Measurements from ENCODE around the gene PRSS56. TPM values are rescaled to one million over a fixed set of nuclear protein-coding genes. Genes with fewer than 3 reads are reported as not detected.
"Not testable (repeated sequence)": the region's sequence is repeated elsewhere in the genome, so short reads cannot be mapped to it uniquely, and the experiment has no call there.

The PRSS56 gene
- total RNA-seq, 1 donor from 2014 or later: not detected

DNA sequence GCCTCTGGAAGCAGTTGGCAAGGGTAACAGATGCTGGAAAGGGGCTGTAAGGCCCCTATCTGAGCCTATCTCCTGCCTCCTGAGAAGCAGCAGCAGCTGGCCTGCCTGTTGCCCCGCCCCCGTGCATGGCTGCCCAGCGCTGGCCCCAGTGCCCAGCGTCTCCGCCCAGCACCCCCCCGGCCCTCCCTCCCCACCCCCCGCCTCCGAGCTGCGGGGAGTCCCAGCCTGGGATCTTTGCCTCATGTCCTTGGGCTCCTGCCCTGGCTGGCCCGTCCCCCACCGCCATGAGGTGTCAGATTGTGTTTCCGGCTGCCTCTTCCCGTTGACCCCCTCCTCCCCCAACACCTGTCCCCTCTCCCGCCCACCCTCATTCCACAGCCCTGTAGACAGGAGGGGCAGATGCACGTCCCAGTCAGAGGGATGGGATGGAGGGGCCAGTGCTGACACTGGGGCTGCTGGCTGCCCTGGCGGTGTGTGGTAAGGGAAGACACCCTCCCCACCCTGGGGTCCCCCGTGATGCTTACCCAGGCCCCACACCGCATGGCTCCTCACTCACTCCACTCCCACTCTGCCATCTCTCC lies 5.7 kb downstream of the PRSS56 start, which contains the start of gene CHRND:
CHRND (plus strand) TSS at position 370 of the 581 bp plus-strand sequence; CDS start at position 426, 56 bp downstream.
- no peak for DNase-seq (ENCODE audit: low read depth, low spot score)

DNA sequence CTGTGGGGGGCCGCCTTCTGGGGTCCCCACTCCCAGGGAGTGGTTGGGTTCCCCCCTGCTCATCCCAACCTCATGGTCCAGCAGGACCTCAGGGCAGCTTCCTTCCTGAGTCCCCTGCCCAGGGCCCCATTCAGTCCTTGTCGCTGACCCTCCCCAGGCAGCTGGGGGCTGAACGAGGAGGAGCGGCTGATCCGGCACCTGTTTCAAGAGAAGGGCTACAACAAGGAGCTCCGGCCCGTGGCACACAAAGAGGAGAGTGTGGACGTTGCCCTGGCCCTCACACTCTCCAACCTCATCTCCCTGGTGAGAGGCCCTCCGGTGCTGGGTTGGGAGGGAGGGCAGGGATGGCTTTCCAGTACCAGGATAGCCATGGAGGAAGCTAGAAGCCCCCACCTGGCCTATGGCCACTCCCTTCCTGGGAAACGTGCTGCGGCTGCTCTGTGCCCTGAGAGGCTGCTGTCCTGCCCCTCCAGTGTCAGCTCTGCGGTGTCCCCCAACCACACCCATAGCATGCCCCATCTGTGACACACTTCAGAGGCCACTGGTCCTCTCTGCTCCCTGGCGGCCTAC lies 6.3 kb downstream of the PRSS56 start:
- no peak for DNase-seq (ENCODE audit: low read depth, low spot score)

DNA sequence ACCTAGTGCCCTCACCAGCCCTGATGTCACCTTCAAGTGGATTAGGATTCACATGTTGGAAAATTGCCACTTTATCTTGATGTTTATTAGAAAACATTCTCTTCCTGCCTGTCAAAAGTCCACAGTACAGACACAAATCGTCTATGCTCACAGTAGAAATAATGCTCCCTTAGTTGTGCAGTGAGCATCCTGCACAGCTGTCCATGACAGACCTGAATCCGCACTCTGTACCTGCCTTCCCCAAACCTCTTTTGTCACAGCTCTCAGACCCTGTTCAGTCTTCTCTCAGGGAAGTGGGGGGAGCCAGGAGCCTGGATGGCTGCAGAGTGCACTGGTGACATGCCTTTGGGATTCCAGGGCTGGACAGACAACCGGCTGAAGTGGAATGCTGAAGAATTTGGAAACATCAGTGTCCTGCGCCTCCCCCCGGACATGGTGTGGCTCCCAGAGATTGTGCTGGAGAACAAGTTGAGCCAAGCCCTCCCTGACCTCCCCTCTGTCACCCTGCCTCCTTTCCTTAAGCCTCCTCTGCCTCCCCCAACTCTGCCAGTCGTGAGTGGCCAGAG lies 7.8 kb downstream of the PRSS56 start:
- DNase-seq (ENCODE audit: low read depth, low spot score): no peak

DNA sequence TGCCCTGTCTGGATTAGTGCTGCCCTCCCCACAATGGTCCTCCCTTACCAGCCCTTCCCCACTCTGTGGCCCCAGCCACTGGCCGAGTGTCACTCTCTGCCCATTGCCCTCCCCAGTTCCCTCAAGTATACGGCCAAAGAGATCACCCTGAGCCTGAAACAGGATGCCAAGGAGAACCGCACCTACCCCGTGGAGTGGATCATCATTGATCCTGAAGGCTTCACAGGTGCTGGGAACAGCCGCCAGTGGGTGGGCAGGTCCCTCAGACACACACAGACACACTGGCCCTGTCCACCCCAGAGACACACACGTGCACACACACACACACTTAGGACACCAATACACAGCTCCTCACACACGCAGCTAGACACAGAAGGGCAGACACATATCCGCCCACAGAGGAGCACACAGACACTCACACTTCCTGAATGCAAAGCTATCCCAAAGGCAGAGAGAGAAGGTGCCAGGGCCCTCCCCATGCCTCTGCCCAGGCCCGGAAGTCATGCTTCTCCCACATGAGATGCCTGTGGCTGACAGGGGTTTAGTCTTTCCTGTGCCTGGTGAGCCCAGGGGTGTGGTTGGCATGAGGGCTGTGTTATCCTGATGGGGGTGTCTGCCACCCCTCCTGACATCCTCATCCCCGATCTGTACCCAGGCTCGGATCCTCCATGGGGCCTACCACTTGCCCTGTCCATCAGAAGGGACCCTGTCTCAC lies 8.7 kb downstream of the PRSS56 start:
- no peak for DNase-seq (ENCODE audit: low read depth, low spot score)

DNA sequence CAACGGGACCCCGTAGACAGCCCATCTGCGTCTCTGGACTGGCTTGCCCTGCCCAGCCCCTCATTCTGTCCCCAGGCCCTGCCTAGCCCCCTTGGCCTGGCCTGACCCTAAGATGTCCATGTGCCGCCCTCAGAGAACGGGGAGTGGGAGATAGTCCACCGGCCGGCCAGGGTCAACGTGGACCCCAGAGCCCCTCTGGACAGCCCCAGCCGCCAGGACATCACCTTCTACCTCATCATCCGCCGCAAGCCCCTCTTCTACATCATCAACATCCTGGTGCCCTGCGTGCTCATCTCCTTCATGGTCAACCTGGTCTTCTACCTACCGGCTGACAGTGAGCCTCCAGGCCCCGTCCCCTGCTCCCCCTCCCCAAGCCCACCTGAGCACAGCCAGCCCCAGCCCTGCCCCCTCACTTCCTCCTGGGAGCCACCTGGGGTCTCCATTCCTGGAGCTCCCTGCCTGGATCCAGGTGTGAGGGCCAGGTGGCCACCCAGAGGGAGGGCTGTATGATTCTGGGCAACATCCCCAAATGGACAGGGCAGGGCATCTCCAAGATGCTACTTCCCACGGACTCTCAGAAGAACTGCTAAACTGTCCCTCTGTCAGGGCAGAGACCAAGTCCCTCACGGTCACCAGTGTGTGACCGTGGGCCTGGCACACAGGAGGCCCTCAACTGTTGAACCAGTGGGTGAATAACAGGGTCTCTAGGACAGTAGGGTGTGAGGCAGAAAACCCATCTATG lies 9.8 kb downstream of the PRSS56 start:
- no peak for DNase-seq (ENCODE audit: low read depth, low spot score)

DNA sequence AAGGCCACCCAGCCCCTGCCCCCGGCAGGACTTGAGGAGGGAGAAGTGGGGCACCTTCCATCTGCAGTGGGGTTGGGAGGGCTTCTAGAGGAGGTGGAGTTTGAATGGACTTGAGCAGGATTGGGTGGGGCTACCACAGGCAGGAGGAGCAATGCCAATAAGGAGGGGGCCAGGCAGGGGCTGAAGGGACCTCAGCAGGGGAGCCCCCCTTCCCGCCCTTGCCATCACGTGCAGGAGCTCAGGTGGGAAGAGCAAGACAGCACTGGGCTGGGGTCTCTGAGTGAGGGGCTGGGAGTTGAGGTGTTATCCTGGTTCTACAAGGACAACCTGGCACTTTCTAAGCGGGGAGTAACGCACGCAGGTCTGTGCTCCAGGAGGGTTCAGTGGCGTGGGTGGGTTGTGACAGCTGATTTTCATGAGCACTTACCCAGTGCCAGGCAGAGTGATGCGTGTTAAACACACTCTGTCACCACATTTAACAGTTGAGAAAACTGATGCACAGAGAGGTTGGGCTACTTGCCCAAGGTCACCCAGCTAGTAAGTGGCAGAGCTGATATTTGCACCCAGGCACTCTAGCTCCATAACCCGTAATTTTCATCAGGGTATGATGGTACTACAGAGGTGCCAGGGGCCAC lies 10.6 kb downstream of the PRSS56 start:
- DNase-seq (ENCODE audit: low read depth, low spot score): no peak

DNA sequence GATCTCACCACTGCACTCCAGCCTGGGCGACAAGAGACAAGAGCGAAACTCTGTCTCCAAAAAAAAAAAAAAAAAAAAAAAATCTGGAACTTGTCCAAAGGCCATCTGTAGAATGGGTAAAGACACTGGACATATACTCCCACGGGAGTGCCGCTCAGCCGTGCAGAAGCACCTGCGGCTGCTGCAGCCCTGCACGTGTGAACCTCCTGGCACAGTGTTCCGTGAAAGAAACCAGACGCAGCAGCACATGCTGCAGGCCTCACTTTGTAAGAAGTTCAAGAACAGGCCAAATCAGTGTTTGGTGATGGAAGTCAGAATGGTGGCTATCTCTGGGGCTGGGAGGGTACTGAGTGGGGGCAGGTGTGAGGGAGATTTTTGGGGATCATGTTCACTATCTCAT lies 12.2 kb downstream of the PRSS56 start:
- DNase-seq (ENCODE audit: low read depth, low spot score): no peak

DNA sequence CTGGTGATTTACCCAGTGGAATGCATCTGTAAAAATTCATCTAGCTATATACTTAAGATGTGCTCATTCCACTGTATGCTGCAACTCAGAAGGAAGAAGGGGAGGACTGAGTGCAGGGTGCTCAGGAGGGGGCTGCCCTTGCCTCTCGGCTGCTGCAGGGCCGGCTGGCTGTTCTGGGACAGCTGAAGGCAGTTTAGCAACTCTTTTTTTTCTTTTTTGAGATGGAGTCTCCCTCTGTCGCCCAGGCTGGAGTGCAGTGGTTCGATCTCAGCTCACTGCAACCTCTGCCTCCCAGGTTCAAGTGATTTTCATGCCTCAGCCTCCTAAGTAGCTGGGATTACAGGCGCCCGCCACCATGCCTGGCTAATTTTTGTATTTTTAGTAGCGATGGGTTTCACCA lies 12.6 kb downstream of the PRSS56 start:
- not testable (repeated sequence) for DNase-seq (ENCODE audit: low read depth, low spot score)

DNA sequence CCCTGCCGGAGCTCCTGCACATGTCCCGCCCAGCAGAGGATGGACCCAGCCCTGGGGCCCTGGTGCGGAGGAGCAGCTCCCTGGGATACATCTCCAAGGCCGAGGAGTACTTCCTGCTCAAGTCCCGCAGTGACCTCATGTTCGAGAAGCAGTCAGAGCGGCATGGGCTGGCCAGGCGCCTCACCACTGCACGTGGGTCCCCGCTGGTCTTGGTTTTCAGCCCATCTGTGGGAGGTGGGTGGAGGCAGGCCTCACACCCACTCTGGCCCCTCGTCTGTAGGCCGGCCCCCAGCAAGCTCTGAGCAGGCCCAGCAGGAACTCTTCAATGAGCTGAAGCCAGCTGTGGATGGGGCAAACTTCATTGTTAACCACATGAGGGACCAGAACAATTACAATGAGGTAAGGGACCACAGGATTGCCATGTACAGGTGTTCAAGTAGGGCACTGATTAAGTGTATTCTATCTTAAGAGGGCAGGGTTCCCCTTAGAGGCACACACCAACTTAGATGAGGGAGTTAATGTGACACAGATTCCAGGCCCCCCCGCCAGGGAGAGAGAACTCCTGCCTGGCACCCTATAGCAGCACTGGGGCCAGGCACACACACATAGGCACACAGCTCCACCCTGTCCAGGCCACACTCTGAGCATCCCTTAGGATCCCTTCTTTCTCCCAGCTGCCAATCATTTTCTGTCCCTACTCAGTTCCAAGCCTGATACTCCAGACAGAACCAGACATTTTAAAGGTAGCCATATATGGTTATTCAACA lies 13.9 kb downstream of the PRSS56 start:
- DNase-seq (ENCODE audit: low read depth, low spot score): no peak

DNA sequence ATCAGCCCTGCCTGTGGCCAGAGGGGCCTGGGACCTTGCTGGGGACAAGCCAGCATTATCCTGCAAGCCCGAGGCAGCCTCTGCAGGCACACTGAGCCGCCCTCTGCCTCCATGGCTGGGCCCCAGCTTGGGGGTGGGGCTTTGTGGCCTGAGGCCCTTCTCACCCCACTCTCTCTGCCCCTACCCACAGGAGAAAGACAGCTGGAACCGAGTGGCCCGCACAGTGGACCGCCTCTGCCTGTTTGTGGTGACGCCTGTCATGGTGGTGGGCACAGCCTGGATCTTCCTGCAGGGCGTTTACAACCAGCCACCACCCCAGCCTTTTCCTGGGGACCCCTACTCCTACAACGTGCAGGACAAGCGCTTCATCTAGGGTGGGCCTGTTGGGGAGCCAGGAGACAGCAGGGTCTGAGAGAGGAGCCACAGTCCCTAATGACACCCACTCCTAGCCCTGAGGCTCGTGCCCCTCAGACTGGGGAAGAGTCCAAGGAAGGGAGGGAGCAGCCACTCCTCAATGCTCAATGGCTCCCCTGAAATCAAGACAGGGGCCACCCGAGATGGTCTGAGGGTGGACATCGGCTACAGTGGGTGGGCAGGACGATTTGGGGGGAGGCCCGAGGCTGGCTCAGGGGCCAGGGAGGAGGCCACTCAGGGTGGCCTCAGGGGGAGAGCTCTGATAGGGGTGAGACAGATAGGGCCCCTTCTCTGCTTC lies 14.9 kb downstream of the PRSS56 start:
- no peak for DNase-seq (ENCODE audit: low read depth, low spot score)

DNA sequence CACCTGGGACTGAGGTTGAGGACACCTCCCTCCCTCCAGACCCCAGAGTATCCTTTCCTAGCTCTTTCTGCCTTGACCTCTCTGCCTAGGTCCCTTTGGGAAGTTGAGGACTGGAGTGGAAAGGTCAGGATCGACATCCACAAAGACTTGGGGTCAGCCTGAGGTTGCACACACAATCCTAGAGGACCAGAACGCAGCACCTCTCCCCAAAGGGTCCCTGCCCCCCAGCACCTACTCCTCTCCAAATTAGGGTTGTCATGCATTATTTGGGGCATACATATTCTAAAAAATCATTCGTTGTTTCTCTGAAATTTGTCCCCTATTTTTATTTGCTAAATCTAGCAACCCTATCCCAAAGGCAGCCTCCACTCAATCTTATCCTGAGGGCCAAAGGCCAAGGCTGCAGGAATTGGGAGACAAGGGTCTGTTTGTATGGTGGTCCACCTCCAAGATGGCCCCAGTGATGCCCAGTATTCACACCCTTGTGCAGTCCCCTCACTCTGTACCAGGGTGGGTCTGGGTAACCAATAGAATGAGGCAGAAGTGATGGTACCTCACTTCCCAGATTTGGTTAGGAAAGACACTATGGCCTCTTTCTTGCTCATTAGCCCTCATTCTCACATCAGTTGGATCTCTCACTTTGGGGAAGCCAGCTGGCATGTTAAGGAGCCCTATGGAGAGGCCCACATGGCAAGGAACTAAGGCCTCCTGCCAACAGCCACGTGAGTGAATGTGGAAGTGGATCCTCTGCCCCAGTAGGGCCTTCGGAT lies 15.8 kb downstream of the PRSS56 start:
- no peak for DNase-seq (ENCODE audit: low read depth, low spot score)

DNA sequence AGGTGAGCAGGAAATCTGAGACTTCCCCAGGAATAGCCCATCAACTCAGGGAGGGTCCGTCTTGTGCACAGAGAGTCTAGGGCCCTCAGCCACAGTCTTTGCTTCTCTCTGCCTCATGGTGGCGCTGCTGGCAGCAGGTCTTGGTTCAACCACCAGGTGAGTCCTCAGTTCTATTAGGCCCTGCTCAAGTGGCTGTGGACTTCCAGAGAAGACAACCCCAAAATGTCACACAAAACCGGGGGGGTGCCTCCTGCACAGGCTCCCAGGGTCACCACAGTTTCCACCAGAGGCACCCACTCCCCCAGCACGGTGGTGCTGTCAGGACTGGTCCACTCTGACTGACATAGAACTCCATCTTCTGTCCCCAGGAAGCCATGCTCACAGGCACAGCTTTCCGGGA lies 16.9 kb downstream of the PRSS56 start:
- DNase-seq (ENCODE audit: low read depth, low spot score): no peak

DNA sequence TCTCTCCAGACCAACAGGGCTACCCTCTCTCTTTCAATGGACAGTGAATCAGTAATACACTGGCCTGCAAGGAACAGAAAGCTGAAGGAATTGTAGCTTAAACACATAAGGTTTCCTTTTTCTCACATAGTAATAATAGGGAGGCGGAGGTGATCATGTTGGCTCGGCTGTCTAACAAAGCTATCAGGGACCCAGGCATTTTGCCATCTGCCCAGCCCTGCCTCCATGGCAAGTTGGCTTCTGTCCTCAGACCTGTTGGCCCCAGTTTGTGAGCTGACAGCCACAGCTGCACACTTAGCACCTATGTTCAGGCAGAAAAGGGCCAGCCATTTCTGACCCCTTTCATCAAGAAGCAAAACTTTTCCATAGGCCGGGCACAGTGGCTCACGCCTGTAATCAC lies 17.3 kb downstream of the PRSS56 start:
- DNase-seq (ENCODE audit: low read depth, low spot score): no peak

DNA sequence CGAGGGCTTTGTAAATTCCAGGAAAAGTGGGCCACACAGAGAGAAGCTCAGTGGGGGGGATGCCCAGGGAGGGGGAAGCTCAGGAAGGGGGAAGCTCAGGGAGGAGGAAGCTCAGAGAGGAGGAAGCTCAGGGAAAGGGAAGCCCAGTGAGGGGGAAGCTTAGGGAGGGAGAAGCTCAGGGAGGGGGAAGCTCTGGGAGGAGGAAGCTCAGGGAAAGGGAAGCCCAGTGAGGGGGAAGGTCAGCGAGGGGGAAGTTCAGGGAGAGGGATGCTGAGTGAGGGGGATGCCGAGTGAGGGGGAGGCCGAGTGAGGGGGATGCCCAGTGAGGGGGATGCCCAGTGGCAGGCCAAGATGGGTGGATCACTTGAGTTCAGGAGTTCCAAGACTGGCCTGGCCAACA lies 18.5 kb downstream of the PRSS56 start:
- no peak for DNase-seq (ENCODE audit: low read depth, low spot score)

DNA sequence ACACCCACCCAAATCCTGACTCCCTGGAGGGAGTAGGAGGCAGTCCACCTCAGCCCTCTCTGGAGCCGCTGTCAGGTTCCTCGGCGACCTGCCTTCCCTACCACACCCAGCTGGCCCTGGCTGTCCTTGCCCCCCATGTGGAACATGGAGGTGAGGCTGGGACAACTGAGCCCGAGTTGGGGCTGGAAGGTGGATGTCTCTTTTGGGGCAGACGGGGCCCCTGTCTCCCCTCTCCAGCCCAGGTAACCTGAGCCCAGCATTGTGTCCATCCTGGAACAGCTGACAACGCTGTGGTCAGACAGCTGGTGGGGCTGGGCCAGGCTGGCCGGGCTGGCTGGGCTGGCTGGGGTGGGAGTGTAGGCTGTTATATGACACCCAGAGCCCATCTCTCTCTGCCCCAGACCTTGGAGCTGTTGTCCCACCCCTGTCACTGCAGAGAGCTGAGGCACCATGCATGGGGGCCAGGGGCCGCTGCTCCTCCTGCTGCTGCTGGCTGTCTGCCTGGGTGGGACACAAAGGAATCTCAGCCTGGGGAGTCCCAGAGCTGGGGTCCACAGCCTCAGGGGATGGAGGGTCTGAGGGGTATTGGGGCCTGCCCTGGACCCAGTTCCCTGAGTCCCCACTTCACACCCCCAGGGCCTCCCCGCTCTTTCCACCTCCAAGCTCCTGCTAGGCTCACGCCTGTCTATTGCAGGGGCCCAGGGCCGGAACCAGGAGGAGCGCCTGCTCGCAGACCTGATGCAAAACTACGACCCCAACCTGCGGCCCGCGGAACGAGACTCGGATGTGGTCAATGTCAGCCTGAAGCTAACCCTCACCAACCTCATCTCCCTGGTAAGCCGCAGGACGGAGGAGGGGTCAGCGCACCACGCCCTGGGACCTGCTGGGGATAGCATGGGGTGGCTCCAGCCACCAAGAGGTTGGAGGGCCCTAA lies 19.4 kb downstream of the PRSS56 start, which contains the start of gene CHRNG:
CHRNG (plus strand) TSS at position 395 of the 934 bp plus-strand sequence; CDS start at position 451, 56 bp downstream.
- DNase-seq (ENCODE audit: low read depth, low spot score): no peak

DNA sequence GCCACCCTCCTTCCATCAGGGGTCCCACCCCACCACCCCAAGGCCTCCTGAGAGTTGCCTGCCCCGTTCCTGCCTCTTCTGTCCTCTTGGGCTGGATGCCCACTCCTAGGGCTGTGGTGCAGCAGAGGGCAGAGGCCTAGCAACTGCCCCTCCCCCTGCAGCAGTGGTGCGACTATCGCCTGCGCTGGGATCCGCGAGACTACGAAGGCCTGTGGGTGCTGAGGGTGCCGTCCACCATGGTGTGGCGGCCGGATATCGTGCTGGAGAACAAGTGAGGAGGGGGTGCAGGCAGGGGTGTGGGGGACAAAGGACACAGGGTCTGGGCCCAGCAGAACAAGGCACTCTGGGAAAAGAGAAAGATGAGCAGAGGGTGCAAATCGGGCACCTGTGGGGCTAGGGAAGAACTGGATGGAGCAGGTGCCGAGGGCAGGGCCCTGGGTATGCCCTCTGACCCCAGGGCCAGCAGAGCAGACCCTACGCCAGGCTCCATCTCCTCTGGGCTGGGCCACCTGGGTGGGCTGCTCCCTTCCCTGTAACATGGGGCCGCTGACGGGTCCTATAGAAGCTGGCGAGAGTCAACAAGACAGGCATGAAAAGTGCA lies 20.4 kb downstream of the PRSS56 start:
- DNase-seq (ENCODE audit: low read depth, low spot score): no peak

DNA sequence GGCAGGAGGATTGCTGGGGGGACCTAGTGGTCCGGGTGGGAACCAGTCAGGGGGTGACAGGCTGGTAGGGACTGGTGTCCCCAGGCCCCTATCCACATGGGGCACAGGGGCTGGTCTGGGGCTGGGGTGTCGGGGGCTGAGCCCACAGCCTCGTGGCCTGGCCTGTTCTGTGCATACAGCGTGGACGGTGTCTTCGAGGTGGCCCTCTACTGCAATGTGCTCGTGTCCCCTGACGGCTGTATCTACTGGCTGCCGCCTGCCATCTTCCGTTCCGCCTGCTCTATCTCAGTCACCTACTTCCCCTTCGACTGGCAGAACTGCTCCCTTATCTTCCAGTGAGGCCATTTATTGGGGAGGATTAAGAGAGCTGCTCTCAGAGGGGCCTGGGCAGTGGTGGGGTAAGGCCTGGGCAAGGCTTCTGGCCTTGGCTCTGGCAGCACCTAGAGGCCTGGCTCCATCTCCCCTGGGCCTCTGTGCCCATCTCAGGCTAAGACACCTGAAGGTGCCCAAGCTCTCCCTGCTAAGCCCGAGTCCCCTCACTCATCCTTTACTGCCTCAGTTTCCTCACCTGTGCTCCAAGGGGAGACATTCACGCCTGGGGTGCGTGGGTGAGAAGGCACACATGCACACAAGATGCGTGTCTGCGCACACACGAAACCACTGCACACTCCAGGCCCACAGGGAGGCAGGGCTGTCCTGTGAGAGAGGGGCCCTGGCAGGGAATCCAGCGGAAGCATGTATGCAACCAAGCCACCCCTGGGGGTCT lies 21.2 kb downstream of the PRSS56 start:
- DNase-seq (ENCODE audit: low read depth, low spot score): no peak
